ENCODE results near the gene DMD. TPM values are rescaled to one million over a fixed set of nuclear protein-coding genes. Genes with fewer than 3 reads are reported as not detected.

Gene DMD
- total and polyA plus RNA-seq, 2 donors (not counting 1 experiment from before 2014, with no cell fraction given), result 2.0 to 51.8 TPM

- Mint-ChIP-seq H3K27me3 (no peaks in the 10 kb centered on the region), H3K27ac (no peak overlapping the region), H3K9me3 (ENCODE audit: insufficient read depth) (no peaks in the 10 kb centered on the region), H3K4me1 (no peaks in the 10 kb centered on the region), H3K4me3 (no peak overlapping the region)
- Histone ChIP-seq H3K4me2 (replicated peaks; ENCODE audit: low read depth, low read length, poor library complexity, severe bottlenecking) (no peak overlapping the region), H3K4me1 (ENCODE audit: control insufficient read depth in 2 of 2, insufficient read depth in 2 of 2, low read length in 2 of 2) (no peaks in the 10 kb centered on the region), H3K9ac (ENCODE audit: low read length) (no peak overlapping the region), H2AFZ (ENCODE audit: insufficient read depth, low read depth, low read length, poor library complexity, severe bottlenecking) (no peak overlapping the region), H4K20me1 (ENCODE audit: control insufficient read depth, insufficient read depth, low read length, poor library complexity, severe bottlenecking) (no peaks in the 10 kb centered on the region), H3K27me3 (replicated peaks in 1 of 4; ENCODE audit: control extremely low read depth in 1 of 4, control insufficient read depth in 3 of 4, insufficient read depth in 4 of 4, low read length in 3 of 4) (no peaks in the 10 kb centered on the region), H3K36me3 (replicated peaks in 1 of 2; ENCODE audit: control extremely low read depth in 1 of 2, control insufficient read depth in 1 of 2, extremely low read depth in 1 of 2, insufficient read depth in 2 of 2, low read length in 1 of 2) (no peaks in the 10 kb centered on the region), H3K4me3 (ENCODE audit: control extremely low read depth in 1 of 5, extremely low read depth in 1 of 5, insufficient read depth in 1 of 5, low read depth in 2 of 5, low read length in 4 of 5) (no peak overlapping the region), H3K79me2 (ENCODE audit: control insufficient read depth, insufficient read depth, low read length) (no peaks in the 10 kb centered on the region), H3K9me3 (ENCODE audit: control extremely low read depth in 1 of 3, control insufficient read depth in 2 of 3, insufficient read depth in 1 of 3, low read length in 2 of 3) (no peaks in the 10 kb centered on the region), H3K27ac (ENCODE audit: low read length in 2 of 2) (no peak overlapping the region)
- no CpG with 5 or more reads among the region's 6 CpGs for WGBS (ENCODE audit: insufficient coverage)
- no peak for DNase-seq
- ChIA-PET POLR2A (no interaction called here), CTCF (no interaction called here)
- intact Hi-C loops (cut with micrococcal nuclease), result no loop called here
- no peak for ATAC-seq (ENCODE audit: low read depth)
- no peak for TF ChIP-seq CTCF (IDR thresholded peaks at IDR 0.05)
- TF ChIP-seq EZH2 (IDR thresholded peaks at IDR 0.05; ENCODE audit: borderline replicate concordance, insufficient read depth, low read depth, low read length, poor library complexity, severe bottlenecking), result no peak
These were observed 1061.2 kb downstream of the DMD start for GRCh38 chrX:32150141-32150540.

- no CpG with 5 or more reads among the region's 5 CpGs for WGBS (ENCODE audit: insufficient coverage)
- no peak overlapping the region for H3K4me3 ChIP-seq (ENCODE audit: control extremely low read depth in 1 of 5, extremely low read depth in 1 of 5, insufficient read depth in 1 of 5, low read depth in 2 of 5, low read length in 4 of 5)
- TF ChIP-seq CTCF (IDR thresholded peaks at IDR 0.05), result no peak
- no peak for TF ChIP-seq EZH2 (IDR thresholded peaks at IDR 0.05; ENCODE audit: borderline replicate concordance, insufficient read depth, low read depth, low read length, poor library complexity, severe bottlenecking)
- Mint-ChIP-seq H3K4me3 (no peak overlapping the region), H3K27ac (no peak overlapping the region), H3K4me1 (no peaks in the 10 kb centered on the region), H3K9me3 (ENCODE audit: insufficient read depth) (no peaks in the 10 kb centered on the region), H3K27me3 (no peaks in the 10 kb centered on the region)
- no peaks in the 10 kb centered on the region for H3K79me2 ChIP-seq (ENCODE audit: control insufficient read depth, insufficient read depth, low read length)
- ATAC-seq (ENCODE audit: low read depth) (no peak), DNase-seq (no peak)
- H3K36me3 ChIP-seq (replicated peaks in 1 of 2; ENCODE audit: control extremely low read depth in 1 of 2, control insufficient read depth in 1 of 2, extremely low read depth in 1 of 2, insufficient read depth in 2 of 2, low read length in 1 of 2), result no peaks in the 10 kb centered on the region
- no peaks in the 10 kb centered on the region for H3K9me3 ChIP-seq (ENCODE audit: control extremely low read depth in 1 of 3, control insufficient read depth in 2 of 3, insufficient read depth in 1 of 3, low read length in 2 of 3)
- ChIA-PET POLR2A (no interaction called here), CTCF (no interaction called here)
- no peak overlapping the region for H3K9ac ChIP-seq (ENCODE audit: low read length)
- intact Hi-C loops (cut with micrococcal nuclease), result no loop called here
- H3K4me1 ChIP-seq (ENCODE audit: control insufficient read depth in 2 of 2, insufficient read depth in 2 of 2, low read length in 2 of 2), result no peaks in the 10 kb centered on the region
- no peaks in the 10 kb centered on the region for H4K20me1 ChIP-seq (ENCODE audit: control insufficient read depth, insufficient read depth, low read length, poor library complexity, severe bottlenecking)
- no peak overlapping the region for H3K27ac ChIP-seq (ENCODE audit: low read length in 2 of 2)
- no peaks in the 10 kb centered on the region for H3K27me3 ChIP-seq (replicated peaks in 1 of 4; ENCODE audit: control extremely low read depth in 1 of 4, control insufficient read depth in 3 of 4, insufficient read depth in 4 of 4, low read length in 3 of 4)
- H2AFZ ChIP-seq (ENCODE audit: insufficient read depth, low read depth, low read length, poor library complexity, severe bottlenecking), result no peak overlapping the region
- no peak overlapping the region for H3K4me2 ChIP-seq (replicated peaks; ENCODE audit: low read depth, low read length, poor library complexity, severe bottlenecking)
These were observed 1069.5 kb downstream of the DMD start for GRCh38 chrX:32141841-32142240.
